Epithelial cell of proximal tubule (primary cell): ENCODE measurements around the gene QRICH2. TPM values are rescaled to one million over a fixed set of nuclear protein-coding genes. Genes with fewer than 3 reads are reported as not detected.

Source experiments
- DNase-seq: peaks from one replicate; pipeline ENCODE4 v3.0.0-alpha.2; 2011; ENCODE audit warnings: low read depth
- H3K4me3 ChIP-seq: 2 replicates; pipeline ENCODE4 v1.5.1; 2011; ENCODE audit warnings: low read depth, mild to moderate bottlenecking, low read length
- CTCF ChIP-seq: conservative IDR thresholded peaks from 2 replicates; pipeline ENCODE4 v1.5.1; 2012; ENCODE audit warnings: low read depth, mild to moderate bottlenecking, low read length
- total RNA-seq: library from RNA; depleted of rRNA; stranded (reverse); fragments of >200 nt; gene quantifications from 2 replicates; pipeline ENCODE4 v1.2.3, GENCODE V29; 2015

QRICH2 gene
- total RNA-seq, 1 donor from 2014 or later, result 0.69 TPM

GRCh38 chr17:76337413-76337777, 29.3 kb upstream of the QRICH2 start:
- TF ChIP-seq CTCF, result no peak
- H3K4me3 ChIP-seq, result no peak overlapping the region
- DNase-seq, result no peak

- no peak overlapping the region for H3K4me3 ChIP-seq
- no peak for TF ChIP-seq CTCF
- DNase-seq, result no peak
Observed at GRCh38 chr17:76336756-76337412, 28.8 kb upstream of the QRICH2 start.

GRCh38 chr17:76335716-76336381, 27.8 kb upstream of the QRICH2 start:
- no peak for TF ChIP-seq CTCF
- no peak overlapping the region for H3K4me3 ChIP-seq
- no peak for DNase-seq

- no peak overlapping the region for H3K4me3 ChIP-seq
- no peak for DNase-seq
- no peak for TF ChIP-seq CTCF
Observed at GRCh38 chr17:76333673-76334505, 25.8 kb upstream of the QRICH2 start.

- TF ChIP-seq CTCF, result no peak
- DNase-seq, result no peak
- H3K4me3 ChIP-seq, result no peak overlapping the region
Observed at GRCh38 chr17:76331083-76331482, 23.0 kb upstream of the QRICH2 start.

GRCh38 chr17:76329664-76330063, 21.6 kb upstream of the QRICH2 start:
- DNase-seq, result no peak
- no peak overlapping the region for H3K4me3 ChIP-seq
- TF ChIP-seq CTCF, result no peak
